ENCODE measurements around the gene SHOC2.

The SHOC2 gene

GRCh38 chr10:110983466-110983865 lies 64.1 kb downstream of the SHOC2 start:
- DNase-seq (ENCODE audit: low read depth in 2 of 2), result no peak

GRCh38 chr10:110985497-110986275 lies 66.3 kb downstream of the SHOC2 start:
- no peak for DNase-seq (ENCODE audit: low read depth in 2 of 2)

- DNase-seq (ENCODE audit: low read depth in 2 of 2), result no peak
These were observed 69.6 kb downstream of the SHOC2 start for GRCh38 chr10:110989016-110989415.

GRCh38 chr10:110992006-110992800 lies 72.8 kb downstream of the SHOC2 start:
- DNase-seq (ENCODE audit: low read depth in 2 of 2), result no peak

- no peak for DNase-seq (ENCODE audit: low read depth in 2 of 2)
These were observed 73.8 kb downstream of the SHOC2 start for GRCh38 chr10:110993024-110993693.

- DNase-seq (ENCODE audit: low read depth in 2 of 2), result no peak
These were observed 75.1 kb downstream of the SHOC2 start for GRCh38 chr10:110994406-110995086.

GRCh38 chr10:110995301-110995700 lies 75.9 kb downstream of the SHOC2 start:
- DNase-seq (ENCODE audit: low read depth in 2 of 2), result no peak

GRCh38 chr10:110996256-110996655 lies 76.9 kb downstream of the SHOC2 start:
- DNase-seq (ENCODE audit: low read depth in 2 of 2), result no peak

- DNase-seq (ENCODE audit: low read depth in 2 of 2), result no peak
These were observed 84.6 kb downstream of the SHOC2 start for GRCh38 chr10:111004016-111004415.

- no peak for DNase-seq (ENCODE audit: low read depth in 2 of 2)
These were observed 88.1 kb downstream of the SHOC2 start for GRCh38 chr10:111007486-111007885.

- DNase-seq (ENCODE audit: low read depth in 2 of 2), result no peak
These were observed 95.8 kb downstream of the SHOC2 start for GRCh38 chr10:111015181-111015580.

GRCh38 chr10:111017098-111017497 lies 97.7 kb downstream of the SHOC2 start:
- no peak for DNase-seq (ENCODE audit: low read depth in 2 of 2)

- DNase-seq (ENCODE audit: low read depth in 2 of 2), result no peak
These were observed 98.6 kb downstream of the SHOC2 start for GRCh38 chr10:111018021-111018420.

- no peak for DNase-seq (ENCODE audit: low read depth in 2 of 2)
These were observed 103.7 kb downstream of the SHOC2 start for GRCh38 chr10:111023060-111023459.

GRCh38 chr10:111030042-111030750 lies 110.8 kb downstream of the SHOC2 start:
- no peak for DNase-seq (ENCODE audit: low read depth in 2 of 2)

GRCh38 chr10:111034598-111035310 lies 115.3 kb downstream of the SHOC2 start:
- DNase-seq (ENCODE audit: low read depth in 2 of 2), result no peak

- no peak for DNase-seq (ENCODE audit: low read depth in 2 of 2)
These were observed 116.1 kb downstream of the SHOC2 start for GRCh38 chr10:111035542-111035941.

- DNase-seq (ENCODE audit: low read depth in 2 of 2), result no peak
These were observed 118.5 kb downstream of the SHOC2 start for GRCh38 chr10:111037858-111038257.

GRCh38 chr10:111039522-111039921 lies 120.1 kb downstream of the SHOC2 start:
- DNase-seq (ENCODE audit: low read depth in 2 of 2), result no peak

GRCh38 chr10:111057006-111057405 lies 137.6 kb downstream of the SHOC2 start:
- no peak for DNase-seq (ENCODE audit: low read depth in 2 of 2)
